ENCODE results near the gene NTHL1. TPM values are rescaled to one million over a fixed set of nuclear protein-coding genes. Genes with fewer than 3 reads are reported as not detected.

The NTHL1 gene
- total RNA-seq, 1 experiment from 2014 or later: 47.3 TPM

DNA sequence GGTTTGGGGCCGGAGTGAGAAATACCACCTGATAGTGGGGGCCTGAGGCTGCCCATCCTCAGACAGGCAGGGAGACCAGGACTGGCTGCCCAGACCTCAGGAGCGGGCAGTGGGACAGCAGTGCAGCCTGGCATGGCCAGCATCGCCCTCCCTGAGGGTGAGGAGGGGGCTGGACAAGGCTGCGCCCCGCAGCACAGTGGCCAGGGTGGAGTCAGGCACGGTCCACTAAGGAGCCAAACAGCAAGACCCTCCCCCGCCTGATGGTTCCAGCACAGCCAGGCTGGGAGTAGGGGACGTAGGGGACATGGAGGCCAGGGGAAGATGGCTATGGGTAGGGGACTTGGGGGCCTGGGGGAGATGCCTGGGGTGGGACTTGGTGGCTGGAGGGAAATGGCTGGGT lies 41.3 kb downstream of the NTHL1 start:
- Histone ChIP-seq H3K4me1 (replicated peaks; ENCODE audit: insufficient read depth) (peaks cover 19% of the 10 kb centered on the region), H3K79me2 (ENCODE audit: low read depth) (peaks cover 72% of the 10 kb centered on the region), H4K20me1 (ENCODE audit: insufficient read depth) (peaks cover 49% of the 10 kb centered on the region), H3K9me3 (ENCODE audit: insufficient read depth, low read depth) (no peaks in the 10 kb centered on the region), H3K4me2 (no peak overlapping the region), H3K27ac (no peak overlapping the region), H3K36me3 (ENCODE audit: low read depth) (0 out of 2 replicates have a peak, but pooled peaks cover 5% of the 10 kb centered on the region), H3K4me3 (no peak overlapping the region), H3F3A (ENCODE audit: insufficient read depth, low read depth) (peaks cover 17% of the 10 kb centered on the region; the same call in 1 of the 2 replicates), H3K27me3 (ENCODE audit: insufficient read depth, low read depth) (no peaks in the 10 kb centered on the region), H3K9me2 (ENCODE audit: insufficient read depth) (no peaks in the 10 kb centered on the region), H2AFZ (no peak overlapping the region)
- no peak for TF ChIP-seq EZH2 (IDR thresholded peaks at IDR 0.05; ENCODE audit: low read depth)
- TF ChIP-seq, protein P1, sequence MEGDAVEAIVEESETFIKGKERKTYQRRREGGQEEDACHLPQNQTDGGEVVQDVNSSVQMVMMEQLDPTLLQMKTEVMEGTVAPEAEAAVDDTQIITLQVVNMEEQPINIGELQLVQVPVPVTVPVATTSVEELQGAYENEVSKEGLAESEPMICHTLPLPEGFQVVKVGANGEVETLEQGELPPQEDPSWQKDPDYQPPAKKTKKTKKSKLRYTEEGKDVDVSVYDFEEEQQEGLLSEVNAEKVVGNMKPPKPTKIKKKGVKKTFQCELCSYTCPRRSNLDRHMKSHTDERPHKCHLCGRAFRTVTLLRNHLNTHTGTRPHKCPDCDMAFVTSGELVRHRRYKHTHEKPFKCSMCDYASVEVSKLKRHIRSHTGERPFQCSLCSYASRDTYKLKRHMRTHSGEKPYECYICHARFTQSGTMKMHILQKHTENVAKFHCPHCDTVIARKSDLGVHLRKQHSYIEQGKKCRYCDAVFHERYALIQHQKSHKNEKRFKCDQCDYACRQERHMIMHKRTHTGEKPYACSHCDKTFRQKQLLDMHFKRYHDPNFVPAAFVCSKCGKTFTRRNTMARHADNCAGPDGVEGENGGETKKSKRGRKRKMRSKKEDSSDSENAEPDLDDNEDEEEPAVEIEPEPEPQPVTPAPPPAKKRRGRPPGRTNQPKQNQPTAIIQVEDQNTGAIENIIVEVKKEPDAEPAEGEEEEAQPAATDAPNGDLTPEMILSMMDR (conservative IDR thresholded peaks at IDR 0.05): no peak
- BruUV-seq (replicated peaks): no TSS peak
- intact Hi-C loops (cut with micrococcal nuclease; ENCODE audit: unreplicated experiment): loop anchor here (10.0 kb wide), 1 partner anchor 248 kb away; the partner anchor contains the start of gene ECI1
- POLR2A ChIA-PET (ENCODE audit: unreplicated experiment): interaction anchor here (0.6 kb wide), 1 partner anchor 27 kb away, joined by 3 read pairs; no protein-coding TSS in a partner anchor
- no peak for DNase-seq
- CTCF ChIA-PET: no interaction called here

DNA sequence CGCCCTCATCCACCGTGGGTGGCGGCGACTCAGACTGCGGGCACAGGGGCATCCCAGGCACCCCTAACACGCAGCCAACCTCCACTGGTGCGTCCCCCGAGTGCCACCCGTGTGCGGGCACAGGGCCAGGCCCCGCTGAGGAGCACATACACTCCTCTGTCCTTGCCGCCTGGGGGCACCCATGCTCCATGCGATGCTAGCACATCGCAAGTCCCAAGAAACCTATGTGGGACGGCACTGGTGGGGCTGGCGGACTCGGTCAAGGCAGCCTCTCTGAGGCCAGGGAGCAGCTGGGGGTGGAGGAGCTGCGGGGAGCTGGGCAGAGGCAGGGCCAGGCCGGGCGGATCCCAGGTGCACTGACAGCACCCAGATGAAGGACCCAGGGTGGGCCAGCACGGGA lies 42.0 kb downstream of the NTHL1 start:
- no peak overlapping the region for H3K27ac ChIP-seq

DNA sequence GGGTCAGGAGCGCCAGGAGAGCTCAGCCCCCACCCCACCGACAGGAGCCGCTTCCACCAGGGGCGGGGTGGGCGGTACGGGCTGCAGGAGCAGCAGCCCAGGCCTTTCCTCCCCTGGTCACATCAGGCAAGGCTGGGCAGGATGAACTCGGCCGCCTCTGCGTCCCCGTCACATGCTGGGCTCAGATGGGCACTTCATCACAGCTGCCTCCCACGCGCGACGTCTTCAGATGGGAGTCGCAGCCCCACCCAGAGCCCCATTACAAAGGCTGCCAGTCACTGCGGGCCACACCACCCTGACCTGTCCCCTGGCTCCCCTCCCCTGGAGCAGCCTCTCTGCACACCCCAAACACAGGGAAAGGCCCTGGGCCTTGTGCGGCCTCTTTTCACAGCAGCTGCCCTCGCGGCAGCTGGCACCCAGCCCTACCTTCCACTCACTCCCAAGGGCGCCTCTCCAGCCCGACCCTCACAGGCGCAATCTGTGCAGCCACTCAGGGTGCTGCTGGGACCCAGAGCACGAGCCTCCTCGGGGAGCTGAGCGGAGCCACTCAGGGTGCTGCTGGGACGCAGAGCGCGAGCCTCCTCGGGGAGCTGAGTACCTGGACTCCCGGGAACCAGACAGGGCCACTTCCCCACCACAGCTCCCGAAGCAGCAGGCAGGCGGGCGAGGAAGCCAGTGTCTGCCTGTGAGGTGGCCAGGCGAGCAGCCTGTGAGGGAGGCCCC lies 42.7 kb downstream of the NTHL1 start:
- CTCF ChIA-PET: interaction anchor here (0.5 to 1.4 kb wide), 3 partner anchors 136 to 245 kb away, joined by 3 to 11 read pairs (median 4); partner anchors contain the start of gene TRAF7
- H2AFZ ChIP-seq: no peak overlapping the region

More for the DNA sequence above, 42.0 kb downstream of the NTHL1 start:
- ChIA-PET POLR2A (ENCODE audit: unreplicated experiment) (no interaction called here), CTCF (interaction anchor here (0.5 kb wide), 1 partner anchor 244 kb away, joined by 11 read pairs; no protein-coding TSS in a partner anchor)
- no peak for DNase-seq
- TF ChIP-seq, protein P1 (conservative IDR thresholded peaks at IDR 0.05): no peak
- no peak for TF ChIP-seq EZH2 (IDR thresholded peaks at IDR 0.05; ENCODE audit: low read depth)
- Histone ChIP-seq H3K79me2 (ENCODE audit: low read depth) (peaks cover 70% of the 10 kb centered on the region), H3K27me3 (ENCODE audit: insufficient read depth, low read depth) (no peaks in the 10 kb centered on the region), H3K4me1 (replicated peaks; ENCODE audit: insufficient read depth) (peaks cover 16% of the 10 kb centered on the region), H3K4me2 (no peak overlapping the region), H3F3A (ENCODE audit: insufficient read depth, low read depth) (peaks cover 16% of the 10 kb centered on the region; the same call in 1 of the 2 replicates), H3K9me3 (ENCODE audit: insufficient read depth, low read depth) (no peaks in the 10 kb centered on the region), H3K4me3 (no peak overlapping the region), H4K20me1 (ENCODE audit: insufficient read depth) (peaks cover 49% of the 10 kb centered on the region), H3K36me3 (ENCODE audit: low read depth) (0 out of 2 replicates have a peak, but pooled peaks cover 5% of the 10 kb centered on the region), H3K9me2 (ENCODE audit: insufficient read depth) (no peaks in the 10 kb centered on the region), H2AFZ (no peak overlapping the region)
- intact Hi-C loops (cut with micrococcal nuclease; ENCODE audit: unreplicated experiment): loop anchor here (10.0 kb wide), 1 partner anchor 249 kb away; the partner anchor contains the start of gene ECI1
- no TSS peak for BruUV-seq (replicated peaks)

More for the DNA sequence above, 42.7 kb downstream of the NTHL1 start:
- Histone ChIP-seq H3K4me3 (no peak overlapping the region), H3K9me3 (ENCODE audit: insufficient read depth, low read depth) (no peaks in the 10 kb centered on the region), H3K4me1 (replicated peaks; ENCODE audit: insufficient read depth) (peaks cover 13% of the 10 kb centered on the region), H3F3A (ENCODE audit: insufficient read depth, low read depth) (peaks cover 14% of the 10 kb centered on the region; the same call in 1 of the 2 replicates), H3K27ac (no peak overlapping the region), H3K9me2 (ENCODE audit: insufficient read depth) (no peaks in the 10 kb centered on the region), H3K27me3 (ENCODE audit: insufficient read depth, low read depth) (no peaks in the 10 kb centered on the region), H3K36me3 (ENCODE audit: low read depth) (0 out of 2 replicates have a peak, but pooled peaks cover 5% of the 10 kb centered on the region), H4K20me1 (ENCODE audit: insufficient read depth) (peaks cover 51% of the 10 kb centered on the region), H3K4me2 (no peak overlapping the region), H3K79me2 (ENCODE audit: low read depth) (peaks cover 63% of the 10 kb centered on the region)
- DNase-seq: no peak
- TF ChIP-seq, protein P1 (conservative IDR thresholded peaks at IDR 0.05): no peak
- TF ChIP-seq EZH2 (IDR thresholded peaks at IDR 0.05; ENCODE audit: low read depth): no peak
- no TSS peak for BruUV-seq (replicated peaks)
- intact Hi-C loops (cut with micrococcal nuclease; ENCODE audit: unreplicated experiment): loop anchor here (10.0 kb wide), 1 partner anchor 250 kb away; the partner anchor contains the start of gene ECI1
- POLR2A ChIA-PET (ENCODE audit: unreplicated experiment): no interaction called here

Data from PC-9 (cell line).